ENCODE measurements around the gene NPEPPS. TPM values are rescaled to one million over a fixed set of nuclear protein-coding genes. Genes with fewer than 3 reads are reported as not detected.

NPEPPS gene
- total and polyA plus RNA-seq, 2 of the 13 experiments (the other 11 are each of a cell fraction or from before 2014, with no cell fraction given) = 53.5 to 127 TPM

DNA sequence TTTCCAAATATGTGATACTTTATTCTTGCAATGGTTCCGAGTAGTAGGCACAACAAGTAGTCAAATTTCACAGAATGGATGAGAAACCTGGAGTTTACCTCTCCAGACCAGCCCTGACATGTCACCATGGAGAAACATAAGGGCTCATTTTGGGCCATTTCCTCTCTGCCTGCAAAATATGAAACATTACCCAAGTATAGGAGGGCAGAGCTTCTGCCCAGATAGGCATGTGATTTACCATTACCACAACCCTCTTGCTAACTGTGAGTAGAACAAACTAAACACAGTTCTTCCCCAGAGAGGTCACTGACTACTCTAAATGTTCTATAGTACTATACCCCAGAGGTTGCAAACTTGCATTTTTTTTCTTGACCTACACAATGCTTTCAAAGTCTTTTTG, 103.1 kb downstream of the NPEPPS start (continued):
- TF ChIP-seq, protein P1, sequence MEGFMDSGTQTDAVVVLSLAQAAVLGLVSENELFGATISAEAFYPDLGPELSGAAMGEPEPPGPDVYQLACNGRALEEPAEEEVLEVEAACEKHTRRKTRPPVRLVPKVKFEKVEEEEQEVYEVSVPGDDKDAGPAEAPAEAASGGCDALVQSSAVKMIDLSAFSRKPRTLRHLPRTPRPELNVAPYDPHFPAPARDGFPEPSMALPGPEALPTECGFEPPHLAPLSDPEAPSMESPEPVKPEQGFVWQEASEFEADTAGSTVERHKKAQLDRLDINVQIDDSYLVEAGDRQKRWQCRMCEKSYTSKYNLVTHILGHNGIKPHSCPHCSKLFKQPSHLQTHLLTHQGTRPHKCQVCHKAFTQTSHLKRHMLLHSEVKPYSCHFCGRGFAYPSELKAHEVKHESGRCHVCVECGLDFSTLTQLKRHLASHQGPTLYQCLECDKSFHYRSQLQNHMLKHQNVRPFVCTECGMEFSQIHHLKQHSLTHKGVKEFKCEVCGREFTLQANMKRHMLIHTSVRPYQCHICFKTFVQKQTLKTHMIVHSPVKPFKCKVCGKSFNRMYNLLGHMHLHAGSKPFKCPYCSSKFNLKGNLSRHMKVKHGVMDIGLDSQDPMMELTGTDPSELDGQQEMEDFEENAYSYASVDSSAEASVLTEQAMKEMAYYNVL (CRISPR knock-in tag; IDR thresholded peaks at IDR 0.05; ENCODE audit: borderline replicate concordance) = no peak
- TF ChIP-seq ARNTL (CRISPR knock-in tag; IDR thresholded peaks at IDR 0.05) = no peak
- TF ChIP-seq ZNF746 (CRISPR knock-in tag; IDR thresholded peaks at IDR 0.05) = no peak
- TF ChIP-seq, protein P2, sequence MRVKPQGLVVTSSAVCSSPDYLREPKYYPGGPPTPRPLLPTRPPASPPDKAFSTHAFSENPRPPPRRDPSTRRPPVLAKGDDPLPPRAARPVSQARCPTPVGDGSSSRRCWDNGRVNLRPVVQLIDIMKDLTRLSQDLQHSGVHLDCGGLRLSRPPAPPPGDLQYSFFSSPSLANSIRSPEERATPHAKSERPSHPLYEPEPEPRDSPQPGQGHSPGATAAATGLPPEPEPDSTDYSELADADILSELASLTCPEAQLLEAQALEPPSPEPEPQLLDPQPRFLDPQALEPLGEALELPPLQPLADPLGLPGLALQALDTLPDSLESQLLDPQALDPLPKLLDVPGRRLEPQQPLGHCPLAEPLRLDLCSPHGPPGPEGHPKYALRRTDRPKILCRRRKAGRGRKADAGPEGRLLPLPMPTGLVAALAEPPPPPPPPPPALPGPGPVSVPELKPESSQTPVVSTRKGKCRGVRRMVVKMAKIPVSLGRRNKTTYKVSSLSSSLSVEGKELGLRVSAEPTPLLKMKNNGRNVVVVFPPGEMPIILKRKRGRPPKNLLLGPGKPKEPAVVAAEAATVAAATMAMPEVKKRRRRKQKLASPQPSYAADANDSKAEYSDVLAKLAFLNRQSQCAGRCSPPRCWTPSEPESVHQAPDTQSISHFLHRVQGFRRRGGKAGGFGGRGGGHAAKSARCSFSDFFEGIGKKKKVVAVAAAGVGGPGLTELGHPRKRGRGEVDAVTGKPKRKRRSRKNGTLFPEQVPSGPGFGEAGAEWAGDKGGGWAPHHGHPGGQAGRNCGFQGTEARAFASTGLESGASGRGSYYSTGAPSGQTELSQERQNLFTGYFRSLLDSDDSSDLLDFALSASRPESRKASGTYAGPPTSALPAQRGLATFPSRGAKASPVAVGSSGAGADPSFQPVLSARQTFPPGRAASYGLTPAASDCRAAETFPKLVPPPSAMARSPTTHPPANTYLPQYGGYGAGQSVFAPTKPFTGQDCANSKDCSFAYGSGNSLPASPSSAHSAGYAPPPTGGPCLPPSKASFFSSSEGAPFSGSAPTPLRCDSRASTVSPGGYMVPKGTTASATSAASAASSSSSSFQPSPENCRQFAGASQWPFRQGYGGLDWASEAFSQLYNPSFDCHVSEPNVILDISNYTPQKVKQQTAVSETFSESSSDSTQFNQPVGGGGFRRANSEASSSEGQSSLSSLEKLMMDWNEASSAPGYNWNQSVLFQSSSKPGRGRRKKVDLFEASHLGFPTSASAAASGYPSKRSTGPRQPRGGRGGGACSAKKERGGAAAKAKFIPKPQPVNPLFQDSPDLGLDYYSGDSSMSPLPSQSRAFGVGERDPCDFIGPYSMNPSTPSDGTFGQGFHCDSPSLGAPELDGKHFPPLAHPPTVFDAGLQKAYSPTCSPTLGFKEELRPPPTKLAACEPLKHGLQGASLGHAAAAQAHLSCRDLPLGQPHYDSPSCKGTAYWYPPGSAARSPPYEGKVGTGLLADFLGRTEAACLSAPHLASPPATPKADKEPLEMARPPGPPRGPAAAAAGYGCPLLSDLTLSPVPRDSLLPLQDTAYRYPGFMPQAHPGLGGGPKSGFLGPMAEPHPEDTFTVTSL (CRISPR knock-in tag; IDR thresholded peaks at IDR 0.05; ENCODE audit: borderline replicate concordance) = no peak

DNA sequence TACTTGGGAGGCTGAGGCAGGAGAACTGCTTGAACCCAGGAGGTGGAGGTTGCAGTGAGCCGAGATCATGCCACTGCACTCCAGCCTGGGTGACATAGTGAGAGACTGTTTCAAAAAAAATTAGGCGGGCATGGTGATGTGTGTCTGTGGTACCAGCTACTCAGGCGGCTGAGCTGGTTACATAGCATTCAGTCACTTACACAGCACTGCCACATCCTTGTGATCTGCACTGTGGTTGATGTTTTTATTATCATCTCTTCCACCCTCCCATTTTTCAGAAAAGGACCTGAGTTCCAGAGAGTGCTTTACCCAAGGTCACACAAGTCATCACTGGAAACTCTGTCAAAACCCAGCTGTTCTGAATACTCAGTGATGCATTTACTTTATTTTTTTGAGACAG, 104.0 kb downstream of the NPEPPS start:
- no peaks in the 10 kb centered on the region; a peak in 1 of 5 replicates for H3K36me3 ChIP-seq (replicated peaks in 1 of 2; ENCODE audit: control insufficient read depth in 1 of 2, insufficient read depth in 2 of 2, low read length in 2 of 2)
- no peaks in the 10 kb centered on the region for H3K4me1 ChIP-seq (ENCODE audit: insufficient read depth, low read length)
- H3K27ac ChIP-seq (ENCODE audit: extremely low read length, insufficient read depth, low read length) = no peak overlapping the region
- DNase-seq (ENCODE audit: low spot score) (no peak), ATAC-seq (no peak), FAIRE-seq (no peak)
- no peaks in the 10 kb centered on the region for H4K20me1 ChIP-seq (ENCODE audit: insufficient read depth, low read length)
- H3K4me2 ChIP-seq (ENCODE audit: low read depth, low read length) = no peak overlapping the region
- H3K4me3 ChIP-seq (replicated peaks in 1 of 3; ENCODE audit: insufficient read depth in 1 of 3, low read depth in 2 of 3, low read length in 3 of 3) = no peak overlapping the region
- no peak overlapping the region for H3K9ac ChIP-seq (ENCODE audit: insufficient read depth, low read depth, low read length)
- 95% methylated on average over 3 of the region's 3 CpGs for WGBS (ENCODE audit: low lambda C conversion rate)
- no peak for TF ChIP-seq ZNF773 (CRISPR knock-in tag; IDR thresholded peaks at IDR 0.05; ENCODE audit: borderline replicate concordance)
- no peak for TF ChIP-seq TP53 (CRISPR knock-in tag; conservative IDR thresholded peaks at IDR 0.05)
- TF ChIP-seq ZNF550 (CRISPR knock-in tag; IDR thresholded peaks at IDR 0.05; ENCODE audit: borderline replicate concordance) = no peak
- TF ChIP-seq, protein P3, sequence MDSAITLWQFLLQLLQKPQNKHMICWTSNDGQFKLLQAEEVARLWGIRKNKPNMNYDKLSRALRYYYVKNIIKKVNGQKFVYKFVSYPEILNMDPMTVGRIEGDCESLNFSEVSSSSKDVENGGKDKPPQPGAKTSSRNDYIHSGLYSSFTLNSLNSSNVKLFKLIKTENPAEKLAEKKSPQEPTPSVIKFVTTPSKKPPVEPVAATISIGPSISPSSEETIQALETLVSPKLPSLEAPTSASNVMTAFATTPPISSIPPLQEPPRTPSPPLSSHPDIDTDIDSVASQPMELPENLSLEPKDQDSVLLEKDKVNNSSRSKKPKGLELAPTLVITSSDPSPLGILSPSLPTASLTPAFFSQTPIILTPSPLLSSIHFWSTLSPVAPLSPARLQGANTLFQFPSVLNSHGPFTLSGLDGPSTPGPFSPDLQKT (CRISPR knock-in tag; IDR thresholded peaks at IDR 0.05; ENCODE audit: borderline replicate concordance) = no peak
- no peak for TF ChIP-seq HOXA5 (CRISPR knock-in tag; IDR thresholded peaks at IDR 0.05)
- TF ChIP-seq CBX2 (IDR thresholded peaks at IDR 0.05; ENCODE audit: low read depth, low read length) = no peak
- no peak for TF ChIP-seq CBX2 (CRISPR knock-in tag; IDR thresholded peaks at IDR 0.05; ENCODE audit: low read depth)
- no TSS peak for BruUV-seq (replicated peaks)
- in situ Hi-C loops (cut with HindIII; ENCODE audit: extremely low pct_ligation_motif_present, low pct_unique_long_range_greater_than_20kb) = no loop called here
- ChIA-PET POLR2A (interaction anchor here (1.3 kb wide), 1 partner anchor 15 kb away, joined by 5 read pairs; the partner anchor contains the start of gene KPNB1), CTCF (ENCODE audit: low intra/inter-chr PET ratio, low total read pairs) (no interaction called here)
- H2AFZ ChIP-seq (ENCODE audit: low read length) = no peak overlapping the region
- no peaks in the 10 kb centered on the region for H3K27me3 ChIP-seq (ENCODE audit: control insufficient read depth in 1 of 2, insufficient read depth in 2 of 2, low read length in 2 of 2)
- H3K9me3 ChIP-seq (ENCODE audit: low read length) = no peaks in the 10 kb centered on the region
- H3K79me2 ChIP-seq (ENCODE audit: insufficient read depth, low read length) = no peaks in the 10 kb centered on the region
- intact Hi-C loops (cut with micrococcal nuclease; ENCODE audit: unreplicated experiment) = no loop called here
